GM20000 (cell line): ENCODE measurements around the gene ELP4.
A peak's percentile ranks its signal among the peaks of the same experiment; 100 is the strongest.
"Not testable (repeated sequence)": the region's sequence is repeated elsewhere in the genome, so short reads cannot be mapped to it uniquely, and the experiment has no call there.

ENCODE experiments used
- DNase-seq: peaks from one replicate; pipeline ENCODE4 v3.0.0; 2012; ENCODE audit warnings: low spot score
- TF ChIP-seq, protein P1 (sequence below): IDR thresholded peaks from 2 replicates; pipeline ENCODE4 v1.5.1; 2012; ENCODE audit warnings: mild to moderate bottlenecking, control low read depth; ENCODE audit errors: extremely low read depth, missing control alignments

ELP4 gene

DNA sequence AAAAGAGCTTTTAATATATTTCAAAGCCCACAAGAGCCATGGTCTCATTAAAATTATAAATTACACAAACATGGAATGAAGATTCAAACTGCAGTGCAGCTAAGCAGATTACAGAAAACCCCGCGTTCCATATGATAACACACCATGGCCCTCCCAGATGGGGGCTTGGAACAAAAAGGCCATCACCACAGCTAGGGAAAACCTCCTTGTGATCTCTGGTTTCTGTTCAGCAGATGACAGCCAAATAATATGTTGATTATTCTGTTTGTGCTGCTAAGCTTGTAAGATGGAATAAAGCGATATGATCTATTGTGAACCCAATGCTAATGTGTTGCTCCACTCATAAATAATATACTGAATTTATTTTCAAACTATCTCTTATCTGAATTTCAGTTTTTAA is 28.6 kb upstream of the ELP4 start:
- DNase-seq: no peak
- TF ChIP-seq, protein P1, sequence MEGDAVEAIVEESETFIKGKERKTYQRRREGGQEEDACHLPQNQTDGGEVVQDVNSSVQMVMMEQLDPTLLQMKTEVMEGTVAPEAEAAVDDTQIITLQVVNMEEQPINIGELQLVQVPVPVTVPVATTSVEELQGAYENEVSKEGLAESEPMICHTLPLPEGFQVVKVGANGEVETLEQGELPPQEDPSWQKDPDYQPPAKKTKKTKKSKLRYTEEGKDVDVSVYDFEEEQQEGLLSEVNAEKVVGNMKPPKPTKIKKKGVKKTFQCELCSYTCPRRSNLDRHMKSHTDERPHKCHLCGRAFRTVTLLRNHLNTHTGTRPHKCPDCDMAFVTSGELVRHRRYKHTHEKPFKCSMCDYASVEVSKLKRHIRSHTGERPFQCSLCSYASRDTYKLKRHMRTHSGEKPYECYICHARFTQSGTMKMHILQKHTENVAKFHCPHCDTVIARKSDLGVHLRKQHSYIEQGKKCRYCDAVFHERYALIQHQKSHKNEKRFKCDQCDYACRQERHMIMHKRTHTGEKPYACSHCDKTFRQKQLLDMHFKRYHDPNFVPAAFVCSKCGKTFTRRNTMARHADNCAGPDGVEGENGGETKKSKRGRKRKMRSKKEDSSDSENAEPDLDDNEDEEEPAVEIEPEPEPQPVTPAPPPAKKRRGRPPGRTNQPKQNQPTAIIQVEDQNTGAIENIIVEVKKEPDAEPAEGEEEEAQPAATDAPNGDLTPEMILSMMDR: no peak

DNA sequence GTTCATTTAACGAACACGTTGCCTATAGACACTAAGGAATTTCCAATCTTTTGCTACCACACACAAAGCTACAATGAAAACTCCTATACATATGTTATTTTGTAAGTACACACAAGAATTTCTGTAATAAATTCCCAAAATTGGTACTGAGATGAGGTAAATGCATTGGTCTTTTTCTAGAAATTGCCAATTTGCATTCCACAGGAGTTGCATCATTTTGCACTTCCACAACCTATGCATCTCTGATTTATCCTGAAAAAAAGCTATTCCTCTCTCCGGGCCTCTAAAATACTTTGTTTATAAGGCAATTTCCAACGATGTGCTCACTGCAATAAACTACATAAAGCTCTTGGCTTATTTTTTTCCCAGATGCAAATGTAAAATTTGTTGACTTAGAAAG is 25.1 kb upstream of the ELP4 start:
- no peak for DNase-seq
- TF ChIP-seq, protein P1: no peak

DNA sequence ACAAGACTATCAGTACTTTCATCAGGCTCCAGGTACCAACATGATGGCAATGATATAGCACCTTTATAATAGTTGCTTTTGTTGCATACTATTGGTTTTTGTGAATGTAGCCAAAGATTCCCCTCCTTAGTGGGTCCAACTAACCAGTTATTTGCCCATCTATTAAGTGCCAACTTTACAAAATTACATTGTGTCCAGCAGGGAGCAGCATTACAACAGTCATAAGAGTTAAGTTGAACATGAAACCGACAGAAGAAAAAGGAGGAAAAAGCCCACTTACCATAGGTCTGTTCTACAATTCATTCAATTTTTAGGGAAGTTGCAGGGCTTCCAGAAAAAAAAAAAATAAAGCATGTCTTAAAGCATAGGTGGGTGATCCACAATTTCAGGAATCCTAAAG is 21.7 kb upstream of the ELP4 start:
- TF ChIP-seq, protein P1: peak; percentile 8
- DNase-seq: no peak

DNA sequence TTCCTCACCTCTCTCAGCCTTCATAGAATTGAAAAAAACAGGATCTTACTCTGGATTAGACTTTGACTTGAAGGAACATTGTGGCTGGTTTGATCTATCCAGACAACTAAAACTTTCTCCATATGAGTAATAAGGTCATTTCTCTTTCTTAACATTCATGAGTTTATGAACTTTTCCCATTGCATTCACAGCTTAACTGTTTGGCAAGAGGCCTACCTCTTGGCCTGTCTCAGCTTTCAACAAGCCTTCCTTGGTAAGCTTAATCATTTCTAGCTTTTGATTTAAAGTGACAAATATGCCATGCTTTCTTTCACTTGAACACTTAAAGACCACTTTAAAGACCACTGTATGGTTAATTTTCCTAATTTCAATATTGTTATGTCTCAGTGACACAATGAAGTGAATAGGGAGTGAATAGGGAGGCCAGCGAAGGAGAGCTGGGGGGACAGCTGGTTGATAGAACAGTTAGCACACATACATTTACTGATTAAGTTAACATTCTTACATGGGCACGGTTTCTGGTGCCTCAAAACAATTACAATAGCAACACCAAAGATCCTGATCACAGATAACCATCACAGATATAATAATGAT is 17.1 kb upstream of the ELP4 start:
- TF ChIP-seq, protein P1: no peak
- no peak for DNase-seq

DNA sequence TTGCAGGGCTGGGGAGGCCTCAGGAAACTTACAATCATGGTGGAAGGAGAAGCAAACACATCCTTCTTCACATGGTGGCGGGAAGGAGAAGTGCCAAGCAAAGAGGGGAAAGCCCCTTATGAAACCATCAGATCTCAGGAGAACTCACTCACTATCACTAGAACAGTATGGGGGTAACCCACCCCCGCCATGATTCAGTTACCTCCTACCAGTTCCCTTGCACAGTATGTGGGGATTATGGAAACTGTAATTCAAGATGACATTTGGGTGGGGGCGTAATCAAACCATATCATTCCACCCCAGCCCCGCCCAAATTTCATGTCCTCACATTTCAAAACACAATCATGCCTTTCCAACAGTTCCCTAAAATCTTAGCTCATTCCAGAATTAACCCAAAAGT is 16.3 kb upstream of the ELP4 start:
- DNase-seq: no peak
- TF ChIP-seq, protein P1: no peak

DNA sequence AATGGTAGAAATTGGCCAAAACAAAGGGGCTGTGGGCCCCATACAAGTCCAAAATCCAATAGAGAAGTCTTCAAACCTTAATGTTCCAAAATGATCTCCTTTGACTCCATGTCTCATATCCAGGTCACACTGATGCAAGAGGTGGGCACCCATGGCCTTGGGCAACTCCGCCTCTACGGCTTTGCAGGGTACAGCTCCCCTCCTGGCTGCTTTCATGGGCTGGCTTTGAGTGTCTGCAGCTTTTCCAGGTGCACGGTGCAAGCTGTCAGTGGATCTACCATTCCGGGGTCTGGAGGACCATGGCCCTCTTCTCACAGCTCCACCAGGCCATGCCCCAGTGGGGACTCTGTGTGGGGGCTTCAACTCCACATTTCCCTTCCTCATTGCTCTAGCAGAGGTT is 15.8 kb upstream of the ELP4 start:
- not testable (repeated sequence) for DNase-seq

DNA sequence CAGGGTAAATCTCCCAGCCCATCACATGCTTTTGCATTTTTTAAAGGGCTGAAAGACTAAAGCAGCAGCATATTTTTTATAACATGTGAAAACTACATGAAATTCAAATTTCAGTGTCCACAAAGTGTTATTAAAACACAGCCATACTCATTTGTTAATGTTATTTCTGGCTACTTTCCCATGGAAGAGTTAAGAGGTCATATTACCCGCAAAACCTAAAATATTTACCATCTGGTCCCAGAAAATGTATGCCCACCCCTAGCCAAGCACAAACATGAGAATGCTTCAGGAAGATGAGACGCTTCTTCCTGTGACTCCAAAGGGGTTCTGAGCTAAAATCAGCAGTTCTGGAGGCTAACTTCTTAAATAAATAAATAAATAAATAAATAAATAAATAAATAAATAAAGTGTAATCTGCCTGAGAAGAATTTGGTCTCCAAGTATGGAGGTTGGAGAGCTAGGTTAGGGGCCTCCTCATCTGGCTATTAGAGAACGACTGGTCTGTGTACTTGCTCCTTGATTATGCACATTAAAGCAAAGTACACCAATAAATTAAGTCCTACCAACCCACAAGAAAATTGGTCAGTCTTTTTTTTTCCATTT is 9.9 kb upstream of the ELP4 start:
- TF ChIP-seq, protein P1: no peak
- DNase-seq: no peak

DNA sequence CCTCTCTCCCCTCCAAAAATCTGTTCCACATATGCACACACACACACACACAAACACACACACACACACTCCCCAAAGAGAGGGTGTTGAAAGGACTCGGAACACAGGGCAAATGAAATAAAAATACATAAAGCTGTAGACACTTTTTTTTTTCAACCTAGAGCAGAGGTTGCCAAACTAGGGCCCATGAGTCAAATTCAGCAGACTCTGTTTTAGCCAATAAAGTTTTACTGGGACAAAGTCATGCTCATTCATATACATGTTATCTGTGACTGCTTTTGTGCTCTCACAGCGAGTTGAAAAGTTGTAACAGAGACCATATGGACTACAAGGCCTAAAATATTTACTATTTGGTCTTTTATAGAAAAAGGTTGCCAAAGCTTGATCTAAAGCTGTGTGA is 9.0 kb upstream of the ELP4 start:
- no peak for DNase-seq
- TF ChIP-seq, protein P1: no peak
